Sigmoid colon (tissue), 4 donors: ENCODE data around the gene TBC1D16.

Source experiments
- EP300 ChIP-seq, 4 donors: sonication (generic); formaldehyde crosslinking; IDR thresholded peaks; one replicate each; pipeline ENCODE4 v1.6.1; 2017; ENCODE audit warnings: antibody characterized with exemption in 4 of 4
- POLR2AphosphoS5 ChIP-seq, 4 donors: sonication (generic); formaldehyde crosslinking; IDR thresholded peaks; one replicate each; pipeline ENCODE4 v1.6.1; 2017; ENCODE audit warnings: antibody characterized with exemption in 4 of 4
- TF ChIP-seq, protein P1 (sequence below), 4 experiments: fragments of 450-650 bp in 3 of 4; fragments of 200-600 bp in 1 of 4; IDR thresholded peaks; one replicate each; pipeline ENCODE4 v1.5.1; 2016 to 2019; ENCODE audit warnings: antibody characterized with exemption in 4 of 4, mild to moderate bottlenecking in 3 of 4, moderate library complexity in 2 of 4

DNA sequence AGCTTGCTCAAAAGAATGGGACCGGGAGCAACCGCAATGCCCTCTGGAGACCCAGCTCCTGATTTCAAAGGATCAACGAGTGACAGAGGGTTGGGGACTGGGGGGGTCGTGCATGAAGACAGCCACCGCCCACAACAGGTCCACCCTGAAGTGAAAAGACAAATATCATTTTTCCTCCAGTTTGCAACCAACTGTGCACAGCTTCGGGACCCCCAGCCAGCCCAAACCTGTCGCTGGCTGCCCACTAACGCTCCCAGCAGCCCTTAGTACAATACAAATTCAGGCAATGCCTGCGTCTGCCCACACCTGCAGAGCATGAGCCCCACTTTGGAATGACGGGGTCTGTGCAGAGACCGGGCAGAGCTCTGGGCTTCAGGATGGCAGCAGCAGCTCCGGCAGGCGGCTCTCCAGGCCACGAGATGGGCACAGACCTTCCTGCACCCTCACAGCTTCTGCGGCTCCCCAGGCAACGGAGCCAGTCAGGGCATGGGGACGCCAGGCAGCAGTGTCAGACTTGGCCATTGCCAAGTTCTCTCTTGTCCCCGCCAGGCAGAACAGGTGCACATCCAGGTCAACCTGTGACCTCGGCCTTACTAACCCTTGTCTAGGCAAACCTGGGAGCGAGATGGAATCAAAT is 60.1 kb downstream of the TBC1D16 start:
- TF ChIP-seq EP300 (IDR thresholded peaks at IDR 0.05) (no peak), POLR2AphosphoS5 (IDR thresholded peaks at IDR 0.05) (no peak)
- TF ChIP-seq, protein P1, sequence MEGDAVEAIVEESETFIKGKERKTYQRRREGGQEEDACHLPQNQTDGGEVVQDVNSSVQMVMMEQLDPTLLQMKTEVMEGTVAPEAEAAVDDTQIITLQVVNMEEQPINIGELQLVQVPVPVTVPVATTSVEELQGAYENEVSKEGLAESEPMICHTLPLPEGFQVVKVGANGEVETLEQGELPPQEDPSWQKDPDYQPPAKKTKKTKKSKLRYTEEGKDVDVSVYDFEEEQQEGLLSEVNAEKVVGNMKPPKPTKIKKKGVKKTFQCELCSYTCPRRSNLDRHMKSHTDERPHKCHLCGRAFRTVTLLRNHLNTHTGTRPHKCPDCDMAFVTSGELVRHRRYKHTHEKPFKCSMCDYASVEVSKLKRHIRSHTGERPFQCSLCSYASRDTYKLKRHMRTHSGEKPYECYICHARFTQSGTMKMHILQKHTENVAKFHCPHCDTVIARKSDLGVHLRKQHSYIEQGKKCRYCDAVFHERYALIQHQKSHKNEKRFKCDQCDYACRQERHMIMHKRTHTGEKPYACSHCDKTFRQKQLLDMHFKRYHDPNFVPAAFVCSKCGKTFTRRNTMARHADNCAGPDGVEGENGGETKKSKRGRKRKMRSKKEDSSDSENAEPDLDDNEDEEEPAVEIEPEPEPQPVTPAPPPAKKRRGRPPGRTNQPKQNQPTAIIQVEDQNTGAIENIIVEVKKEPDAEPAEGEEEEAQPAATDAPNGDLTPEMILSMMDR (IDR thresholded peaks at IDR 0.05): no peak
